Tibial artery (tissue), 4 donors: ENCODE measurements around the gene PIEZO2.
"Not testable (repeated sequence)": the region's sequence is repeated elsewhere in the genome, so short reads cannot be mapped to it uniquely, and the experiment has no call there.

Experiments
- DNase-seq, 2 donors: peaks; one replicate each; pipeline ENCODE4 v3.0.0-alpha.2; 2019
- H3K27ac ChIP-seq, 2 donors: fragments of 200-600 bp; sonication (generic) in 1 of 2; 1 replicate in 1 of 2; 2 replicates in 1 of 2; pipeline ENCODE4 v1.5.1; 2018 to 2019; ENCODE audit warnings: mild to moderate bottlenecking in 1 of 2
- H3K27me3 ChIP-seq, 2 donors: fragments of 200-600 bp; sonication (generic) in 1 of 2; one replicate each; pipeline versions ENCODE4 v1.5.1 to v1.6.0; 2016 to 2019
- H3K36me3 ChIP-seq, 3 donors: fragments of 200-600 bp; sonication (generic) in 2 of 3; one replicate each; pipeline ENCODE4 v1.5.1; 2016 to 2019; ENCODE audit warnings: mild to moderate bottlenecking in 2 of 3
- H3K4me1 ChIP-seq, 4 donors: fragments of 200-600 bp; sonication (generic) in 2 of 4; 1 replicate in 3 of 4; 2 replicates in 1 of 4; pipeline ENCODE4 v1.5.1; 2016 to 2019
- H3K4me3 ChIP-seq, 2 donors: fragments of 200-600 bp; sonication (generic) in 1 of 2; 1 replicate in 1 of 2; 2 replicates in 1 of 2; pipeline ENCODE4 v1.5.1; 2018 to 2019; ENCODE audit warnings: mild to moderate bottlenecking in 2 of 2
- H3K9me3 ChIP-seq, 3 donors: fragments of 200-600 bp; sonication (generic) in 1 of 3; one replicate each; pipeline ENCODE4 v1.5.1; 2016 to 2019
- CTCF ChIP-seq, 2 experiments: fragments of 200-600 bp in 1 of 2; fragments of 450-650 bp in 1 of 2; IDR thresholded peaks; one replicate each; pipeline ENCODE4 v1.5.1; 2017 to 2019; ENCODE audit warnings: antibody characterized with exemption in 2 of 2, mild to moderate bottlenecking in 1 of 2, moderate library complexity in 1 of 2
- intact Hi-C: fragments of 100-400 bp; cut with DNase I; formaldehyde crosslinking; loops from one replicate; pipeline ENCODE4 v1.15.0; 2023; ENCODE audit warnings: low total_unique reads

PIEZO2 gene

DNA sequence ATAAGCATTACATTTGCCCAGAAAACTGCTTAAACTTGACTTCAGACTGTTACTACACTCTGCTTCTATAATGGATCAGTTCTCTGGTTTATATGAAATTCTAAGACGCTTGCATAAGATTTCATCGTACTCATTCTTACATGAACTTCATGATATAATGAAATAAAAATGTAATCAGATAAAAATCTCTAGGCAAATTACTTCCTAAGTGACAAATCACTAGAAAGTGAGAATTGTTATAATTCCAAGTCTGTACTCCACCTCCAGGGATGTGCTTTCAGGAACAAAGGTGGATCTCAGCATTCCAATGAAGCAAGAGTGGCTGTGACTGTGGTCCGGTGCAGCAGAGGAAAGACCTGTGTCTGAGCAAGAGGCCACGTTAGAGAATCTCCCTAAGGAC, 226.2 kb downstream of the PIEZO2 start:
- Histone ChIP-seq H3K27ac (no peak overlapping the region), H3K4me1 (peaks cover 0 to 27% (median 10%) of the 10 kb centered on the region in 4 donors), H3K9me3 (no peaks in the 10 kb centered on the region), H3K36me3 (no peaks in the 10 kb centered on the region), H3K4me3 (no peak overlapping the region), H3K27me3 (no peaks in the 10 kb centered on the region)
- TF ChIP-seq CTCF (IDR thresholded peaks at IDR 0.05), result no peak
- no peak for DNase-seq
- intact Hi-C loops, result no loop called here

- H3K27me3 ChIP-seq, intact Hi-C loops, H3K4me3 ChIP-seq, H3K9me3 ChIP-seq, H3K36me3 ChIP-seq, H3K27ac ChIP-seq, DNase-seq: not testable (repeated sequence)
- H3K4me1 ChIP-seq, result peaks cover 0 to 24% (median 10%) of the 10 kb centered on the region in 4 donors
Observed at GRCh38 chr18:10922712-10923111, 226.7 kb downstream of the PIEZO2 start.

DNA sequence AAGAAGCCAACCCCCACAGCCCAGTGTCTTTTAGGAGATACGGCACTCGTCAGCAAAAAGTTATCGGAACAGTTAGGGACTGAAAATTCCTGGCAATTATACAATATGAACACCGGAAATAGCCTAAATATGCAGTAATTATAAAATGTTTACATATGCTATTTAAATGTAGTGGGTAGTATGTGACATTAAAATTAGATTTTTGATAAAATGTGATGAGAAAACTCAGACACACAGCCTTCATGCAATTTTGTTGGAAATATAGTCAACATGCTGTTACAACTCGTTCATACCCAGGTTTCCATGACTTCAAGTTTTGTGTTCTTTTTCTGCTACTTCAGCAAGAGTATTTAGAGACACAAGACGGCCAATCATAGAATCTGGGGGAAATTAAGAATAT, 229.1 kb downstream of the PIEZO2 start:
- H3K36me3 ChIP-seq, result not testable (repeated sequence)

DNA sequence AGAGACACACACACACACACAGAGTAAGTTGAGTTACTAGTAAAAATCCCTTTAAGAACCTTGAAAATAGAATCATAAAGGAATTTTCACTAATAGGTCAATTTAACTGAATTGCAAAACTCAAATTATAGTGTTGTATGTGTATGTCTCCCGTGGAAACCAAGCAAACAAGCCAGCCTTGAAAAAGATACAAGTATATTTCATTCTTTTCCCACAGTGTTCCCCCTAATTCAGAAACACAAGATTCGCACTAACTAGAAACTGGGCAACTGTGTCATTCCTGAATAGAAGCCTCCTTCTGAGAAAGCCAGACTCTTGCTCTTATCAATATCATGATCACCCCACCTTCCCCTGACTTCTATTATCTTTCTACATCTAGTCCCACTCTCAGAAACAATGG, 229.5 kb downstream of the PIEZO2 start:
- TF ChIP-seq CTCF (IDR thresholded peaks at IDR 0.05), result no peak
- H3K36me3 ChIP-seq, result no peaks in the 10 kb centered on the region
- no peaks in the 10 kb centered on the region for H3K4me1 ChIP-seq
- intact Hi-C loops, result no loop called here
- DNase-seq, result no peak
- no peak overlapping the region for H3K4me3 ChIP-seq
- H3K9me3 ChIP-seq, result no peaks in the 10 kb centered on the region
- H3K27ac ChIP-seq, result no peak overlapping the region
- H3K27me3 ChIP-seq, result no peaks in the 10 kb centered on the region

More for the DNA sequence above, 229.1 kb downstream of the PIEZO2 start:
- H3K27me3 ChIP-seq, DNase-seq, intact Hi-C loops, H3K9me3 ChIP-seq, H3K27ac ChIP-seq, H3K4me3 ChIP-seq, H3K4me1 ChIP-seq: not testable (repeated sequence)

DNA sequence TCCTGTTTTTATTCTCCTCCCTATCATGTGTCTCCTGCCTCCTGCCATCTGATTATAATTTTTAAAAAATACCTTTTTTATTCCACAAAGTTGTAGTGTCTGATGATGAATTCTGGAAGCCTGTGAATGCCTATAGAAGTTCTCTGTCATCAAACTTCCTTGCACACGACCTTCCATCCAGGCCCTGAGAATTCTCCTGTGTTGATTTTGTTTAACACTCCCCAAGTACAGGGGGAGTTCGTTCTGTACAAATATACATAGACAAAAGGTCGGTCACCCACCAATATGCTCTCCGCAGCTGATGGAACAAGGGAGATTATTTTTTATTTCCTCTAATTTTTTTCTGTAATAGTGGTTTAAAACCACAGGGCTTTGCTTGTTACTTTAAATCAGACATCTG, 232.5 kb downstream of the PIEZO2 start:
- TF ChIP-seq CTCF (IDR thresholded peaks at IDR 0.05), result no peak
- Histone ChIP-seq H3K4me1 (peaks cover 0 to 12% (median 5%) of the 10 kb centered on the region in 4 donors), H3K9me3 (no peaks in the 10 kb centered on the region), H3K36me3 (no peaks in the 10 kb centered on the region), H3K4me3 (no peak overlapping the region), H3K27me3 (no peaks in the 10 kb centered on the region), H3K27ac (no peak overlapping the region)
- intact Hi-C loops, result no loop called here
- no peak for DNase-seq

GRCh38 chr18:10916387-10916786, 233.0 kb downstream of the PIEZO2 start:
- peaks cover 0 to 12% (median 5%) of the 10 kb centered on the region in 4 donors for H3K4me1 ChIP-seq
- TF ChIP-seq CTCF (IDR thresholded peaks at IDR 0.05), result no peak
- no peak overlapping the region for H3K27ac ChIP-seq
- no peaks in the 10 kb centered on the region for H3K27me3 ChIP-seq
- intact Hi-C loops, result no loop called here
- no peaks in the 10 kb centered on the region for H3K36me3 ChIP-seq
- DNase-seq, result no peak
- no peaks in the 10 kb centered on the region for H3K9me3 ChIP-seq
- H3K4me3 ChIP-seq, result no peak overlapping the region

- H3K27ac ChIP-seq, DNase-seq, H3K36me3 ChIP-seq, H3K27me3 ChIP-seq, intact Hi-C loops, H3K9me3 ChIP-seq, H3K4me3 ChIP-seq: not testable (repeated sequence)
- peaks cover 0 to 12% (median 5%) of the 10 kb centered on the region in 4 donors for H3K4me1 ChIP-seq
Observed at GRCh38 chr18:10915748-10916147, 233.6 kb downstream of the PIEZO2 start.

DNA sequence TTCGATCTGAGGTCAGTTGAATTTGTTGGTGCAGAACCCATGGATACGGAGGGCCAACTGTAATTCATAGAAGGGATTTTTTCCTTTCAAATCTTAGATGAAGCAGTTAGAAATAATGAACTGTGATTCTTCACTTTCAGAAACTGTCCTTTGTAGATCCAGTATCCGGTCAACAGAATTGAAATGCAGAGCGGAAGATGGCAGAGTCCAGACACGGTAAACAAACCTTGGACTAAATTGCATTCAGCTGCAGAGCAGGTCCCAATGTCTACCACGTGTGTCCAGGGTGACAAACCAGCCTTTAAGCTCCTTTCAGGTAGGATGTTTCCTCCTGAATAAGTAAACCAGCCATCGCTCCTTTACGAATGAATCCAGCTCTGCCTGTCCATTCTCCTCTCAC, 234.8 kb downstream of the PIEZO2 start:
- H3K27me3 ChIP-seq, DNase-seq, intact Hi-C loops, H3K4me3 ChIP-seq, H3K36me3 ChIP-seq, H3K9me3 ChIP-seq, H3K27ac ChIP-seq: not testable (repeated sequence)
- H3K4me1 ChIP-seq, result peaks cover 0 to 12% (median 5%) of the 10 kb centered on the region in 4 donors
